Neural progenitor cell (in vitro differentiated cells): Measurements from ENCODE around the gene GNRHR. TPM values are rescaled to one million over a fixed set of nuclear protein-coding genes. Genes with fewer than 3 reads are reported as not detected.
A peak's percentile ranks its signal among the peaks of the same experiment; 100 is the strongest.

Source experiments
- DNase-seq: peaks from one replicate; pipeline ENCODE4 v3.0.0-alpha.2; 2016; ENCODE audit warnings: low spot score
- H2AFZ ChIP-seq: fragments of 200-600 bp; sonication (generic); replicated peaks from 2 replicates; pipeline ENCODE4 v1.6.1; 2016; ENCODE audit warnings: antibody characterized with exemption
- H3F3A ChIP-seq: fragments of 200-600 bp; sonication (generic); 2 replicates; pipeline ENCODE4 v1.6.1; 2016; ENCODE audit warnings: antibody characterized with exemption, low read depth
- H3K27ac ChIP-seq: fragments of 200-600 bp; sonication (generic); 2 replicates; pipeline ENCODE4 v1.5.1; 2016; ENCODE audit warnings: mild to moderate bottlenecking
- H3K27me3 ChIP-seq: fragments of 200-600 bp; sonication (generic); 2 replicates; pipeline ENCODE4 v1.6.1; 2016; ENCODE audit warnings: mild to moderate bottlenecking, moderate library complexity
- H3K36me3 ChIP-seq: fragments of 200-600 bp; sonication (generic); 2 replicates; pipeline ENCODE4 v1.5.1; 2016
- H3K4me1 ChIP-seq: fragments of 200-600 bp; sonication (generic); 2 replicates; pipeline ENCODE4 v1.6.1; 2016; ENCODE audit warnings: mixed run types
- H3K4me2 ChIP-seq: fragments of 200-600 bp; sonication (generic); 2 replicates; pipeline ENCODE4 v1.6.1; 2016
- H3K4me3 ChIP-seq: fragments of 200-600 bp; sonication (generic); 2 replicates; pipeline ENCODE4 v1.5.1; 2016
- H3K79me2 ChIP-seq: fragments of 200-600 bp; sonication (generic); 2 replicates; pipeline ENCODE4 v1.6.1; 2016; ENCODE audit warnings: low read depth
- H3K9ac ChIP-seq: fragments of 200-600 bp; sonication (generic); 2 replicates; pipeline ENCODE4 v1.6.1; 2016
- H3K9me3 ChIP-seq: fragments of 200-600 bp; sonication (generic); 2 replicates; pipeline ENCODE4 v1.5.1; 2016; ENCODE audit warnings: low read depth
- H4K20me1 ChIP-seq: fragments of 200-600 bp; sonication (generic); 2 replicates; pipeline ENCODE4 v1.6.1; 2016; ENCODE audit warnings: low read depth
- H3K27ac Mint-ChIP-seq: 3 replicates; pipeline ENCODE4 v1.8.0; 2021; ENCODE audit warnings: mixed read lengths
- H3K27me3 Mint-ChIP-seq: 2 replicates; pipeline ENCODE4 v1.8.0; 2022; ENCODE audit warnings: low read depth, mild to moderate bottlenecking, inconsistent platforms, moderate library complexity, mixed read lengths; ENCODE audit not compliant: insufficient read depth
- H3K36me3 Mint-ChIP-seq: 3 replicates; pipeline ENCODE4 v1.8.0; 2021; ENCODE audit warnings: mixed read lengths
- H3K4me1 Mint-ChIP-seq: 3 replicates; pipeline ENCODE4 v1.8.0; 2021; ENCODE audit warnings: mixed read lengths
- H3K4me3 Mint-ChIP-seq: 3 replicates; pipeline ENCODE4 v1.8.0; 2021; ENCODE audit warnings: mild to moderate bottlenecking, moderate library complexity, mixed read lengths
- H3K9me3 Mint-ChIP-seq: 3 replicates; pipeline ENCODE4 v1.8.0; 2020; ENCODE audit warnings: mixed read lengths
- CTCF ChIP-seq: fragments of 200-600 bp; sonication (generic); IDR thresholded peaks from 2 replicates; pipeline ENCODE4 v1.5.1; 2017; ENCODE audit warnings: antibody characterized with exemption, mild to moderate bottlenecking
- EZH2 ChIP-seq: fragments of 200-600 bp; sonication (generic); IDR thresholded peaks from 2 replicates; pipeline ENCODE4 v1.6.1; 2017; ENCODE audit warnings: antibody characterized with exemption, mild to moderate bottlenecking, moderate library complexity
- EZH2phosphoT487 ChIP-seq: fragments of 200-600 bp; sonication (generic); IDR thresholded peaks from 2 replicates; pipeline ENCODE4 v1.6.1; 2017; ENCODE audit warnings: antibody characterized with exemption
- total RNA-seq: library from RNA; depleted of rRNA; stranded (reverse); fragments of >200 nt; gene quantifications from 2 replicates; pipeline ENCODE4 v1.2.3, GENCODE V29; 2015; ENCODE audit warnings: low replicate concordance

The GNRHR gene
- total RNA-seq, 1 donor from 2014 or later: not detected

- Histone ChIP-seq H2AFZ (no peak overlapping the region), H3K27ac (no peak overlapping the region), H3F3A (no peaks in the 10 kb centered on the region), H3K9ac (no peak overlapping the region), H3K27me3 (no peaks in the 10 kb centered on the region), H3K9me3 (no peaks in the 10 kb centered on the region), H3K4me1 (peaks cover 6% of the 10 kb centered on the region), H3K4me3 (no peak overlapping the region), H3K4me2 (no peak overlapping the region), H3K36me3 (no peaks in the 10 kb centered on the region), H4K20me1 (no peaks in the 10 kb centered on the region), H3K79me2 (no peaks in the 10 kb centered on the region)
- H3K4me3 Mint-ChIP-seq: no peak overlapping the region
- peaks cover 2% of the 10 kb centered on the region for H3K9me3 Mint-ChIP-seq
- TF ChIP-seq EZH2phosphoT487: no peak
- no peak for TF ChIP-seq CTCF
- H3K27ac Mint-ChIP-seq: no peak overlapping the region
- H3K36me3 Mint-ChIP-seq: peaks cover 12% of the 10 kb centered on the region
- peaks cover 2% of the 10 kb centered on the region for H3K27me3 Mint-ChIP-seq
- no peak for DNase-seq
- H3K4me1 Mint-ChIP-seq: peaks cover 6% of the 10 kb centered on the region
Observed at GRCh38 chr4:67718848-67719247, 35.3 kb downstream of the GNRHR start.

GRCh38 chr4:67717586-67717985 is 36.6 kb downstream of the GNRHR start:
- Mint-ChIP-seq H3K36me3 (peaks cover 12% of the 10 kb centered on the region), H3K4me1 (peaks cover 16% of the 10 kb centered on the region), H3K27me3 (peaks cover 2% of the 10 kb centered on the region), H3K9me3 (peaks cover 2% of the 10 kb centered on the region), H3K27ac (no peak overlapping the region), H3K4me3 (no peak overlapping the region)
- TF ChIP-seq EZH2: no peak
- no peak for TF ChIP-seq EZH2phosphoT487
- no peak for TF ChIP-seq CTCF
- no peak overlapping the region for H3K4me3 ChIP-seq
- peaks cover 13% of the 10 kb centered on the region for H3K4me1 ChIP-seq
- H3K9ac ChIP-seq: no peak overlapping the region
- no peaks in the 10 kb centered on the region for H3F3A ChIP-seq
- DNase-seq: no peak
- no peaks in the 10 kb centered on the region for H3K36me3 ChIP-seq
- H3K27me3 ChIP-seq: no peaks in the 10 kb centered on the region
- no peak overlapping the region for H3K27ac ChIP-seq
- H3K79me2 ChIP-seq: no peaks in the 10 kb centered on the region
- H4K20me1 ChIP-seq: no peaks in the 10 kb centered on the region
- H2AFZ ChIP-seq: no peak overlapping the region
- H3K4me2 ChIP-seq: no peak overlapping the region
- H3K9me3 ChIP-seq: no peaks in the 10 kb centered on the region

- H4K20me1 ChIP-seq: no peaks in the 10 kb centered on the region
- no peak for TF ChIP-seq EZH2phosphoT487
- peak; percentile 16 for TF ChIP-seq CTCF
- H3F3A ChIP-seq: no peaks in the 10 kb centered on the region
- Mint-ChIP-seq H3K27me3 (peaks cover 2% of the 10 kb centered on the region), H3K27ac (no peak overlapping the region), H3K36me3 (peaks cover 7% of the 10 kb centered on the region), H3K9me3 (peaks cover 2% of the 10 kb centered on the region), H3K4me1 (peaks cover 21% of the 10 kb centered on the region), H3K4me3 (no peak overlapping the region)
- no peak overlapping the region for H3K27ac ChIP-seq
- DNase-seq: no peak
- no peaks in the 10 kb centered on the region for H3K27me3 ChIP-seq
- H3K4me3 ChIP-seq: no peak overlapping the region
- H2AFZ ChIP-seq: no peak overlapping the region
- peaks cover under 1% of the 10 kb centered on the region for H3K79me2 ChIP-seq
- no peak overlapping the region for H3K9ac ChIP-seq
- peaks cover 17% of the 10 kb centered on the region for H3K4me1 ChIP-seq
- H3K36me3 ChIP-seq: no peaks in the 10 kb centered on the region
- no peaks in the 10 kb centered on the region for H3K9me3 ChIP-seq
- no peak overlapping the region for H3K4me2 ChIP-seq
Observed at GRCh38 chr4:67714955-67715354, 39.2 kb downstream of the GNRHR start.

- Histone ChIP-seq H3K79me2 (peaks cover 7% of the 10 kb centered on the region), H3F3A (no peaks in the 10 kb centered on the region), H3K9me3 (no peaks in the 10 kb centered on the region), H2AFZ (no peak overlapping the region), H4K20me1 (no peaks in the 10 kb centered on the region), H3K27ac (no peak overlapping the region), H3K9ac (no peak overlapping the region), H3K4me3 (no peak overlapping the region), H3K4me2 (no peak overlapping the region), H3K36me3 (no peaks in the 10 kb centered on the region), H3K4me1 (peaks cover 17% of the 10 kb centered on the region), H3K27me3 (no peaks in the 10 kb centered on the region)
- peaks cover 2% of the 10 kb centered on the region for H3K27me3 Mint-ChIP-seq
- H3K4me3 Mint-ChIP-seq: no peak overlapping the region
- no peak for DNase-seq
- peaks cover 7% of the 10 kb centered on the region for H3K36me3 Mint-ChIP-seq
- peaks cover 2% of the 10 kb centered on the region for H3K9me3 Mint-ChIP-seq
- peaks cover 21% of the 10 kb centered on the region for H3K4me1 Mint-ChIP-seq
- H3K27ac Mint-ChIP-seq: no peak overlapping the region
- no peak for TF ChIP-seq EZH2phosphoT487
- no peak for TF ChIP-seq CTCF
- no peak for TF ChIP-seq EZH2
Observed at GRCh38 chr4:67714248-67714583, 40.0 kb downstream of the GNRHR start.
